NCI-H345 treated with DMSO at 0.1 percent for 48 hours (cell line): Measurements from ENCODE around the gene SPHK2.
A peak's percentile ranks its signal among the peaks of the same experiment; 100 is the strongest.
"Not testable (repeated sequence)": the region's sequence is repeated elsewhere in the genome, so short reads cannot be mapped to it uniquely, and the experiment has no call there.

Experiments used
- DNase-seq: peaks from one replicate; lab custom pipeline; 2025; ENCODE audit not compliant: unreplicated experiment; lab: John Stamatoyannopoulos, UW

The SPHK2 gene

GRCh38 chr19:48624067-48624594 lies 4.8 kb downstream of the SPHK2 start:
- peak; percentile 92 for DNase-seq

DNA sequence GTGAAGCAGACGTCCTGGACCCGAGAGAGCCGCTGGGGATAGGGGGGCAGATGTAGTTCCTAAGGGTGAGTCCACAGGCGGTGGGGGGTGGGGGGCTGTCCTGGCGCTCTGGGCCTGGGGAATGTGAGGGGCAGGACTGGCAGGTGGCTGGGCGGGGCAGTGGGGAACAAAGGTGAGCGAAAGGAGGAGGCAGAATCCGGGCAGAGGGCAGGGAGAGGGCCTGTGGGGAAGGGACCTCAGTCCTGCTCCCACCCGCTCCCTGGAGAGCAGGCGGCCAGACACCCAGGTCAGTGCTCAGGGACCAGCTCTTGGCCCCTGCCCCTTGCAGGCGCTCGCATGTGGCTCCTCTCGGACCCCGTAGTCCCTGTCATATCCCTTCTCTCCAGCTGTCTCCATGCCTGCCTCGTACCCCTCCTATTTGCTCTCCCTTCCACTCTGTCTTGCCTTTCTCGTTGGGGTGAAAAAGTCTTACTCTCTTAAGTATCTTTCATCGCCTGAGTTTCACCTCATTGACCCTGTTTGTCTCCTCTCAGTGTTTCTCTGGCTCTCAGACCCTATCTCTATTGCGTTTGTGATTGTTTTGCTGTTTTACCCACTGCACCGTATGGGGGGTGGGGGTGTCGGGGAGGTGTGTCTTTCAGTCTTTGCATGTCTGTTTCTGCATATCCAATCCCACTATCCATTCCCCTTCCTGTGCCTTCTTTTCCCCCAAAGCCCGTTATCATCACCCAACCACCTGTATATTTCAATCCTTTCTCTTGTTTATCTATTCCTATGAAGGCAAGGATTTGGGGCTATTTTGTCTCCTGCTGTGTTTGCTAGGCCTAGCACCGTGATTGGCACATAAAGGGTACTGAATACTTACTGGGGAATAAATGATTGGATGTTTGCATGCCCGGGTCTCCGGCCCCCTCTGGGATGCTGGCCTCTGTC lies 5.8 kb downstream of the SPHK2 start:
- DNase-seq: no peak

- no peak for DNase-seq
Observed at GRCh38 chr19:48625891-48626327, 6.6 kb downstream of the SPHK2 start.

GRCh38 chr19:48627201-48627864 lies 8.0 kb downstream of the SPHK2 start:
- no peak for DNase-seq

DNA sequence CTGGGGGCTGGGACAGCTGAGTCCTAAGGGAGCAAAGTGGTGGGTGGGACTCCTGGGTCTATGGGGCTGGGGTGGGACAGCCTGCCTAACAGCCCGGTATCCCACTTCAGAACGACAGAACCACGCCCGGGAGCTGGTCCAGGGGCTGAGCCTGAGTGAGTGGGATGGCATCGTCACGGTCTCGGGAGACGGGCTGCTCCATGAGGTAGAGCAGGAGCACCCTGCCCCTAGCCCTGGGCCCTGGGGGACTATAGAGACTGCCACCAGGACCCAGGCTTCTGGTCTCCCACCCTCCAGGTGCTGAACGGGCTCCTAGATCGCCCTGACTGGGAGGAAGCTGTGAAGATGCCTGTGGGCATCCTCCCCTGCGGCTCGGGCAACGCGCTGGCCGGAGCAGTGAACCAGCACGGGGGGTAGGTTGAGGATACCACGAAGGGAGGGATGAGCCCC lies 8.6 kb downstream of the SPHK2 start:
- DNase-seq: no peak

DNA sequence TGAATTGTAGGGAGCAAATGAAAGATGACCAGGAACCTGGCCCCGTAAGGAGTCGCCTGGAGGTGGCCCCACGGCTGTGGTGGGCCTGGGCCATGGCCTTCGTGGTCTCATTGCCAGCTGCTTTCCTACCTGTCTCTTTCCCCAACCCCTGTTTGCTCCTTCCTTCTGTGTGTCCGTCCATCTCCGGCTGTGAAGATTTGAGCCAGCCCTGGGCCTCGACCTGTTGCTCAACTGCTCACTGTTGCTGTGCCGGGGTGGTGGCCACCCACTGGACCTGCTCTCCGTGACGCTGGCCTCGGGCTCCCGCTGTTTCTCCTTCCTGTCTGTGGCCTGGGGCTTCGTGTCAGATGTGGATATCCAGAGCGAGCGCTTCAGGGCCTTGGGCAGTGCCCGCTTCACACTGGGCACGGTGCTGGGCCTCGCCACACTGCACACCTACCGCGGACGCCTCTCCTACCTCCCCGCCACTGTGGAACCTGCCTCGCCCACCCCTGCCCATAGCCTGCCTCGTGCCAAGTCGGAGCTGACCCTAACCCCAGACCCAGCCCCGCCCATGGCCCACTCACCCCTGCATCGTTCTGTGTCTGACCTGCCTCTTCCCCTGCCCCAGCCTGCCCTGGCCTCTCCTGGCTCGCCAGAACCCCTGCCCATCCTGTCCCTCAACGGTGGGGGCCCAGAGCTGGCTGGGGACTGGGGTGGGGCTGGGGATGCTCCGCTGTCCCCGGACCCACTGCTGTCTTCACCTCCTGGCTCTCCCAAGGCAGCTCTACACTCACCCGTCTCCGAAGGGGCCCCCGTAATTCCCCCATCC lies 9.4 kb downstream of the SPHK2 start:
- DNase-seq: no peak

DNA sequence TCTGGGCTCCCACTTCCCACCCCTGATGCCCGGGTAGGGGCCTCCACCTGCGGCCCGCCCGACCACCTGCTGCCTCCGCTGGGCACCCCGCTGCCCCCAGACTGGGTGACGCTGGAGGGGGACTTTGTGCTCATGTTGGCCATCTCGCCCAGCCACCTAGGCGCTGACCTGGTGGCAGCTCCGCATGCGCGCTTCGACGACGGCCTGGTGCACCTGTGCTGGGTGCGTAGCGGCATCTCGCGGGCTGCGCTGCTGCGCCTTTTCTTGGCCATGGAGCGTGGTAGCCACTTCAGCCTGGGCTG lies 9.9 kb downstream of the SPHK2 start:
- DNase-seq: no peak

- no peak for DNase-seq
Observed at GRCh38 chr19:48629599-48630295, 10.4 kb downstream of the SPHK2 start.

DNA sequence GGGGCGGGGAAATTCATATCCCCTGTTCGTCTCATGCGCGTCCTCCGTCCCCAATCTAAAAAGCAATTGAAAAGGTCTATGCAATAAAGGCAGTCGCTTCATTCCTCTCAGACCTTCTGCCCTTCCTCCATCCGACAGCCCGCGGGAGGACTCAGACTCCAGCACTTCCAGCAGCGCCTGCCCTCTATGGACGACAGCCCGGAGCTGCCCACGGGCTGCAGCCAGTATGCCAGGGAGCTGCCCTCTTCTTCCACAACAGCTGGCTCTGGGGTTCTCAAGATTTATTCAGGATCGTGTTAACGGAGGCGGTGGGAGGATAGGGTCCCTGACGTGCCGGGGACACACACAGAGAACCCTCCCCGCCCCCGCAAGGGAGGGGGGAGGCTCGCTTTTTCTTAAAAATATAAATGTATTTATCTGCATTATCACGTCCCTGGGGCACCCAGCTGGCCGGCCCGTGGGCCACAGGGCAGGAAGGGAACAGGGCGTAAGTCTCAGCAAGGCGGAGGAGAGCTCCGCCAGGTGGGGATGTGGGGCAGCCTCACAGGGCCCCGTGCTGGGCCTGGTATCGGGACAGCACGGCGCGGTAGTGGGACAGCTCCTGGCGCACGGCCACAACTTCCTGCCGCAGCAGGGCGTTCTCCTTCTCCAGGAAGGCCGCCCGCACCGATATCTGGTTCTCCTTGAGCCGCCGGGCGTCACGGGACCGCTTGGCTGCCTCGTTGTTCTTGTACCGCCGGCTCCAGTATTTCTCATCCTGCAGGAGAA lies 11.2 kb downstream of the SPHK2 start:
- DNase-seq: no peak

DNA sequence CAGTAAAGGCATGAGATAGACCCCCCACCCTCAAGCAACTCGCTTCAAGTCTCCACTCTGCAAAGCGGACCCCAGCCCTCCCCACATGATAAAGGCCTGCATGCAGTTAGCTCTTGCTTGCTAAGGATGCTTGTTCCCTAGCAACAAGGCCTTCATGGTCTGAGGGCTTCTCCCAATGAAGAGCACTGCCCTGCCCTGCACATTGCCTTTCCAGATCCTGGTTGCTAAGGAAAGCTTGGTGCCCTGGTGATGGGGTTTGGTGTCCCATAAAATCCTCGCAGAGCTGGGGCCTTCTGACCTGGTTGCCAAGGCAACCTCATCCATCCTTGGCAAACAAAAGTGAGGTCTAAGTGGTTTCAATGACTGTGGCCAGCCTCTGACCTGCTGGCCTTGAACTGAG lies 11.9 kb downstream of the SPHK2 start:
- DNase-seq: no peak

DNA sequence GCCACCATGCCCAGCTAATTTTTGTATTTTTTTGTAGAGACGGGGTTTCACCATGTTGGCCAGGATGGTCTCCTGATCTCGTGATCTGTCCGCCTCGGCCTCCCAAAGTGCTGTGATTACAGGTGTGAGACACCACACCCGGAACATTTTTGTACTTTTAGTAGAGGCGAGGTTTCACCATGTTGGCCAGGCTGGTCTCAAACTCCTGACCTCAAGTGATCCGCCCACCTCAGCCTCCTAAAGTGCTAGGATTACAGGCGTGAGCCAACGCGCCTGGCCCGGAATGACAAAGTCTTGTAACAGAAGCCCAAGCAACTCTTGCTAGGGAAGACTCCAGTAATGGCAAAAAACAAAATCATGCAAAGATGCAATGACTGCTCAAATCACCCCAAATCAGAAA lies 13.0 kb downstream of the SPHK2 start:
- DNase-seq: not testable (repeated sequence)

GRCh38 chr19:48632692-48633147 lies 13.4 kb downstream of the SPHK2 start:
- no peak for DNase-seq

GRCh38 chr19:48633148-48634035 lies 14.1 kb downstream of the SPHK2 start:
- no peak for DNase-seq

DNA sequence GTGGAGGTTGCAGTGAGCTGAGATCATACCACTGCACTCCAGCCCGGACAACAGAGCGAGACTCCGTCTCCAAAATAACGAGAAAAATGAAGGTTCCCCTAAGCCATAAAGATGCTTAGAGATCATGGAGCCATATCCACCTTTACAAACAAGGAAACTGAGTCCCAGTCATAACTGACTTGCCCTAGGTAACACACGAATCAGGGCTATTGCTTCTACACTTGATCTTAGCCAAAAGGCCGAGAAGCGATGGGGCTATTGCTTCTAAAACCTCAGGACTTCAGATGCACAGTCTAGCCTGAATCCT lies 14.7 kb downstream of the SPHK2 start:
- DNase-seq: no peak

DNA sequence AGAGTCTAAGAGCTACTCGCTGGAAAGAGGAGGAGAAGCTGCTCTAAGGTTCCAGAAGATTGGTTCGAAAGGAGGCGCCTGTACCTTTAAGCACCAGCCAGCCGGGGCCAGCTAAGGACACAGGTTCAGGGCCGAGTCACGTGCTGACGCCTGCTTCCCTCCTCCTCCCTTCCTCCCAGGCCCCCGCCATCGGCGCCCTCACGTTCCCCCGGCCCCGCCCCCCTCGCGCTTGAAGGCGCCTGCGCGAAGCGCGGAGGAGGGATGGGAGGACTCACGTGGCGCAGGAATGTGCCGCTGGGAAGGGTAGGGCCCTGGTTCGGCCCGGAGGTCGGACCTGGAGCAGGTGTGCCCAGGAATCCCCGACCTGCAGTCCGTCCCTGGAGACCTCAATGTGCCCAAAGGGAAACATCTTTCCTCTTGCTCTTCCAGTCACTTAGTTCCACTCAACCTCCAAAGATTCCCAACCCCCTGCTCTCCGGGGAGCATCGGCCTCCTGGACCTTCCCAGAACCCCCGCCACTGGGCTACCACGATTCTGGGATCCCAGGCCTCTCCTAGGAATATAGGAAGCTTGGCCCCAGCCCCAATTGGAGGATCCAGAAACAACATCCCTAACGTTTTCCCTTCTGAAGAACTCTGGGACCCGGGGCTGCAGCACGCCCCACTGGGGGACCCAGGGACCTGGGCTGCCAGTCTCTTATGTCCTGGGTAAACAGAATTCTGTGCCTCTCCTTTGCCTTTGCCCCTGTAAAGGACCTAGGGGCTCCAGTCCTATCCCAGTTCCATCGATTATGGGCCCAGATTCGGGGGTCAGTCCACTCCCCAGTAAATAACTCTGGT lies 15.3 kb downstream of the SPHK2 start:
- DNase-seq: peak; percentile 66

- no peak for DNase-seq
Observed at GRCh38 chr19:48635263-48635965, 16.1 kb downstream of the SPHK2 start.
